Ureter (tissue), 1 donor: Measurements from ENCODE around the gene UBA52. TPM values are rescaled to one million over a fixed set of nuclear protein-coding genes. Genes with fewer than 3 reads are reported as not detected.

Experiments
- DNase-seq: peaks from one replicate; pipeline ENCODE4 v3.0.0-alpha.2; 2020; ENCODE audit warnings: low spot score
- total RNA-seq: library from RNA; stranded (reverse); gene quantifications from one replicate; pipeline ENCODE4 v1.2.4, GENCODE V29; 2023
- donor health status: DM: yes; HTN: yes; CAD: no.

The UBA52 gene
- total RNA-seq, 1 donor from 2014 or later: 1,235 TPM

DNA sequence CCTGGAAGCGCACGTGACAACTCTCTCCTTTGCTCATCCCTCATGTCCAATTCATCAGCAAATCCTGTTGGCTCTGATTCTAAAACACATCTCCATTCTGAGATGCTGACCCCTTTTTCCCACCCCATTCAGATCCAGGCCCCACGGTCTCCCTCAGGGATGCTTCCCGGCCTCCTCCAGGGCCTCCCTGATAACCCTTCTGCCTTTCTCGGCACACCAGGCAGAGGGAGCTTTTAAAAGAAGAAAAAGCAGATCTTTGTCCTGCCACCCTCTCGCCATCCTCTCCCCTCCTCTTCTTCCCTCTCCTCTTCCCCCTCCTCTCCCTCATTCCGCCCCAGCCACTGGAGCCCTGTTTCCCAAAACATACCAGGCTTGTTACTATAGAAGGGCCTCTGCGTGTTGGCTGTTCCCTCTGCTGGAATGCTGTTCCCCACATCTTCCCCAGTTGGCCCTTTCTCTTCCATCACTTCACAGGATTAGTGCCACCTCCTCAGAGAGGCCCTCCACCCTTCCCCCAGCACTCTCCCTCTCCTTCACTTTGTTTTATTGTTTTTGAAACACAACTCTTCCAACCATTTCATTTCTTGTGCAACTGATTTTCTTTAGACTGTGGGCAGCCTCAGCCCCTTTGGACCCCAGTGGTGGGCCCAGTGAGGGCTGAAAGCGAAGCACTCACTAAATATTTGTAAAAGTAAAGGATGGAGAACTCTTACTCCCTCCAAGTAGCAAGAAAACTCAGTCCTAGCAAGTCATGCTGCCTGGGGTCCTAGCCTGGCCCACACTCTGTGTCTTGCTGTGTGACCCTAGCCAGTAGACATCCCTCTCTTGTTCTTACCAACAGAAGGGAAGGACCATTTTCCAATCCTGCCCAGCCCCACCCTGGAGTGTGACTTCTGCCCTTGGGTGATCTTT, 37.4 kb downstream of the UBA52 start:
- no peak for DNase-seq

DNA sequence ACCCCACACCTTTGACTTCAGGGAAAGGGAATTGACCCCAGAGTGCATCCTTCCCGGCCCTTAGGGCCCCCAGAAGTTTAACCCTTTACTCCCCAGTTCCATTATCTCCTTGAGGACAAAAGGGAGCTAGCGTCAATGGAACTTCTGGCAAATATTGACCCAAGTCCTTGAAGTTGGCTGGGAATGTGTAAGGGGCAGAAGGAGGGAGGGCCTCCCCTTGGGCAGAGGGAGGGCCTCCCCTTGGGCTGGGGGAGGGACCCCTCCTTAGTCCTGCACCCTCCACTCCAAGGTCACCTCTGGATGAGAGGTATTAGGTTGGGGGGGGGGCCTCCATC, 38.0 kb downstream of the UBA52 start:
- DNase-seq: no peak

DNA sequence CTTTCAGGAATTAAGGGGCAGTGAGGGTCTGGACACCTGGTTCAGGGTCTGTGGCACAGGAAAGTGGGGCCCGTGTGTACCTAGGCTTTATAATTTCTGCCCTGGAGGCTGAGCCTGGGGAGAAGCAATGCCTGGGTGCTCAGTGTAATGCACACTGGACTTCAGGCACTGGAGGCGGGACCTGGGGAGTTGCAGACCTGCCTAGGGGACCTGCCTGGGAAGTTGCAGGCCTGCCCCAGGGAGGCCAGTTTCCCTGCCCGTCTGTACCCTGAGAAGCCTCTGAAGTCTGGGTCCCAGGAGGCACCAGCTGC, 38.5 kb downstream of the UBA52 start:
- no peak for DNase-seq

DNA sequence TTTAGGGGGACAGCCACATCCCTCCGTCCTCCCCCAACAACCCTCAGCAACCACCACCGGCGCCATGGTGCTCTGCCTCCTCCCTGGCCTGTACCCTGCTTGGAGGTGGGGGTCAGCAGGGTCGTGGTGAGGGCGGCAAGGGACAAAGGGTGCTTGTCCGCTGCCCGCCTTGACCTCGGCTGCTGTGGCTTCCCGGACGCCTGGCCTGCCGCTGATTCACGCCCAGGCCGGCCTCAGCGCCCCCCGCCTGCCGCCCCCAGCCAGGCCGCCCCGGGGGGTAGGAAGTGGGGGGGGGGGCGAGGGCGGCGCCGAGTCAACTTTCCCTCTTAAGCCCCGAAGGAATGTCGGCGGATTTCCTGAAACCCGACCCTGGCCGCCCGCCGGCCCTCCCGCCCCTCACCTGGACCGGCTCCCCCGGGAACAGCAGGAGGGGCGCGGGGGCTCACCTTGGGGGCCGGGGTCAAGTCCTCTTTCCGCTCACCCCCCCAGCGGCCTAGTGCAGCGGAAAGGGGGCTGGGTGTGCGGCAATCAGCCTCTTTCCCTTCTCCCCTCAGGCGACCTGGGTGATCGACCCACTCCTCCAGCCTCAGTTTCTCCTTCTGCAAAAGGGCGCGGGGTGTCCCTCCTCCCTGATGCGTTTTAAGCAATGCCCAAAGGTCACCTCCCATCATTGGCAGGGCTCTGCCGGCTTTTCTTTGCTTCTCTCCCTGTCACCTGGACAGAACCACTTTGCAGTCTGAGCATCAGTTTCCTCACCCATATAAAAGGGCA, 39.1 kb downstream of the UBA52 start:
- DNase-seq: no peak

DNA sequence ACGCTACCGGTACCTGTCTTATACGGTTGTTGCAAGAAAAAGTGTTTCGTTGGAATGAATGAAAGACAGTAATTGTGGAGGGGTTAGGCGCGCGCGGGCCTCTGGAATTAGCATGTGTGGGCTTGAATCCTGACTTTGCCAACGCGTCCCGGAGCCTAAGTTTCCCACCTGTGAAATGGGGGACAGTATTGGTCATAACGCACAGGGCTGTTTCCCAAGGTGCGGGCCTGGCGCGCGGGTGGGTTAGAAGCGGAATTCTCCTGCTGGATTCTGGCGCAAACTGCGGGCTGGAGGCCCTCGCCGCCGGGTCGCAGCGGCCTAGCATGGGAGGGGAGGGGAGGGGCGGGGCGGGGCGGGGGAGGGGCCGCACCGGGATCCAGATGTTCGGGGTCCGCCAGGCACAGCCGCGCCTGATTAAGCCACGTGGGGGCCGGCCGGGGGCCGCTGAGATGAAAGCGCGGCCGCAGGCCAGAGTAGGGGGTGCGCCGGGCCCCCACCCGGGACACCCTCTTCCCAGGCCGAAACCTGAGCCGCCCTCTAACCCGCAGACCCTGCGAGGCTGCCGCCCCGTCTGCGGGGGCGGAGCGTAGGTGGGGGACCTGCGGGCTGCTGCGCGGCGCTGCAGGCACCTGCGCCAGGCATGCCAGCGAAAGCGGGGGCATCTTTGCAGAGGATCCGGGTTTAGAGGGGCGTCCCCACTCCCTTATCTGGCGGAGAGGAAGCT, 39.8 kb downstream of the UBA52 start:
- no peak for DNase-seq

DNA sequence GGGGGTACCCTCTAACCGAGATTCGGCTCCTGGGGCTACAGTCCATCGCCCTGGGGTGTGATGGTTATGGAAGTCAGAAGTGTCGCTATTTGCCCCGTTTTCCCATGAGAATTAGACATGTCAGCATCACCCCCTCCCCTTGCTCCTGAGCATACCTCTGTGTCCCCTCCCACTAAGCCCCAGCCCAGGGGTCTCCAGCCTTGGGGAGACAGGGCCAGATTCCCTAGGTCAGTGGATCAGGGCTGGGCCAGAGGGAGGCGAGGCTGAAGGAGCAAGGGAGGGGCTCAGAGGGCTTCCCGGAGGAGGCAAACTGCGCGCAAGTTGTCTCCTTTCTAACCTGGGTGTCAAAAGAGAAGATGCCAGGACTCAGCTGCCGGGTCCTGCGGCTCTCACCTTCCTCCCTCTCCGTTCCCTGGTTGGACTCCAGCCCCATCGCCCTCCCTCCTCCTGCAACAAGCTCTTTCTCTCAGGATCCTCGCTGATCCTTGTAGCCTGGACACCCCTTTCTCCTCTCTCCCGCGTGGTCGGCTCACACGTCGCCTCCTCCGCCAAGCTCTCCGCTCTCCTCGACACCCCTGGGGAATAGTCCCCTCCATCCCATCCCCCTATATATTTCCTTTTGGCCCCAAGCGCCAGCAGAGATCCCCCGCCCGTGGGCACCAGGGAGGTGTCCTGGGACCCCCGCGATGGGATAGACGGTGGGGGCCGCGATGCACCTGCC, 40.6 kb downstream of the UBA52 start:
- no peak for DNase-seq

DNA sequence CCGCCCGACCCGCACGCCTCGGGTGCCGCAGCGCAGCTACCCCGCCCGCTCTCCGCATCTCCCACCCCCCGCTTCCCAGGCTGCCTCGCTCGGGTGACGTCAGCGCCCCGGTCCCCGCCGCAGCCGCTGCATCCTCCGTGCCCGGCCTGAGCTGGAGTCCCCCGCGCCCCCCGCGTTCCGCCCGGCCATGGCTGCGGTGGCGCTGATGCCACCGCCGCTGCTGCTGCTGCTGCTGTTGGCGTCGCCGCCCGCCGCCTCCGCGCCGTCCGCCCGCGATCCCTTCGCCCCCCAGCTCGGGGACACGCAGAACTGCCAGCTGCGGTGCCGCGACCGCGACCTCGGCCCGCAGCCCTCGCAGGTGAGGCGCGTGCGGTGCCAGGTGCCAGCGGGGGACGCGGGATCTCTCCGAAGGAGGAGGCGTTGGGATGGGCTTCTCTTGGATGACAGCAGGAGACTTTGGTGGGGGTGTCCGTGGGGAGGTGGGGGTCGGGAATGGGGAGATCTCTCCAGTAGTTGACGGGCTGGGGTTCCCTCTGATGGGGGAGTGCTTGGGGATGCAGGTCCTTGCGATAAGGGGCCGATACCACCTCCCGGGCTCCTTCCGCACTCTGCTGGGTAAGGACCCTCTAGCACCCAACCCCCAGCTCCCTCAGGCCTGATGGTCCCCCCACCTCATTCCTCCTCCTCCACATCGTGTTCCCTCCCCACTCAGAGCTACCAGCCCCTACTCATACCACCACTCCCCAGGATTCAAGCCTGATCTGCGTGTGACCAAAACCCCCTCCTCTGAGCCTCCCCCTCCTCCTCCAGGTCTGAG, 41.3 kb downstream of the UBA52 start, which contains the start of gene TMEM59L:
Gene TMEM59L (plus strand): TSS at position 99 of the 817 bp plus-strand sequence. CDS start 89 bp downstream, at position 188.
- DNase-seq: no peak

DNA sequence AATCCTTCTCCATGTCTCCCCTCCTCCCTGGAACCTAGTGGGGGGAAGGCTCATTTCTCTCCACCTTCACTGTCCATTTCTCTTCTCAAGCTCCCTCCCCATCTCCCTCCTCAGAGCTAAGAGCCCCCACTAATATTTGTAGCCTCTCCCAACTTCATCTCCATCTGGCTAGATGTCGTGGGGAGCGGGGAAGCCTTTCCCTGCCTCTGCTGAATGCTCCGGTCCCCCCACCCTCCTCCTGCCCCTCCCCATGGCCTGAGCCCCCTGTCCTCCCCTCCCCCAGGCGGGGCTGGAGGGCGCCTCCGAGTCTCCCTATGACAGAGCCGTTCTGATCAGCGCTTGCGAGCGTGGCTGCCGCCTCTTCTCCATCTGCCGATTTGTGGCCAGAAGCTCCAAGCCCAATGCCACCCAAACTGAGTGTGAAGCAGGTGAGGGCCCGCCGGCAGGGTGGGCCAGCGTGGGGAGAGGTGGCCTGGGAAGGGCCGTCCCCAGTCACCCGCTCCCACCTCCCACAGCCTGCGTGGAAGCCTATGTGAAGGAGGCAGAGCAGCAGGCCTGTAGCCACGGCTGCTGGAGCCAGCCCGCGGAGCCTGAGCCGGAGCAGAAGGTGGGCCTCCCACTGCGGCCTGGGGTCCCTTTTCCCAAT, 42.1 kb downstream of the UBA52 start:
- DNase-seq: no peak

DNA sequence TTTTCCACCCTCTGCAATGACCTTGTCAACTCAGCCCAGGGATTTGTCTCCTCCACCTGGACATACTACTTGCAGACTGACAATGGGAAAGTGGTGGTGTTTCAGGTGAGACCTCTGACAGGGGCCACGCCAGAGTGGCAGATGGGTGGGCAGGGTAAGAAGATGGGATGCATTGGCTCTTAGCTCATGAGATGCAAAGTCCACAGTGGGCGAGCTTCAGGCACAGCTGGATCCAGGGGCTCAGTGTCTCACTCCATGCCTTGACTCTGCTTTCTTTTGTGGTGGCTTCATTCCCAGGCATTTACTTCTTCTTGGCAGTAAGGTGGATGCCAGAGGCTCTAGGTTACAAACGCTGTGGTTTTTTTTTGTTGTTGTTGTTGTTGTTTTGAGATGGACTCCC, 44.4 kb downstream of the UBA52 start:
- DNase-seq: no peak

DNA sequence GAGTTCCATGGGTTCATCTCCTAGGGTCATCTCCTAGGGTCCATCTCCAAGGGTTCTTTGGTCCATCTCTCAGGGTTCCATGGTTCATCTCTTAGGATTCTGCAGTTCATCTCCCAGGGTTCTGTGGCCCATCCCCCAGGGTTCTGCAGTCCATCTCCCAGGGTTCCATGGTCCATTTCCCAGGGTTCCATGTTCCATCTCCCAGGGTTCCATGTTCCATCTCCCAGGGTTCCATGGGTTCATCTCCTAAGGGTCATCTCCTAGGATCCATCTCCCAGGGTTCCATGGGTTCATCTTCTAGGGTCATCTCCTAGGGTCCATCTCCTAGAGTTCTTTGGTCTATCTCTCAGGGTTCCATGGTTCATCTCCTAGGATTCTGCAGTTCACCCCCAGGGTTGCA, 45.9 kb downstream of the UBA52 start:
- DNase-seq: no peak

DNA sequence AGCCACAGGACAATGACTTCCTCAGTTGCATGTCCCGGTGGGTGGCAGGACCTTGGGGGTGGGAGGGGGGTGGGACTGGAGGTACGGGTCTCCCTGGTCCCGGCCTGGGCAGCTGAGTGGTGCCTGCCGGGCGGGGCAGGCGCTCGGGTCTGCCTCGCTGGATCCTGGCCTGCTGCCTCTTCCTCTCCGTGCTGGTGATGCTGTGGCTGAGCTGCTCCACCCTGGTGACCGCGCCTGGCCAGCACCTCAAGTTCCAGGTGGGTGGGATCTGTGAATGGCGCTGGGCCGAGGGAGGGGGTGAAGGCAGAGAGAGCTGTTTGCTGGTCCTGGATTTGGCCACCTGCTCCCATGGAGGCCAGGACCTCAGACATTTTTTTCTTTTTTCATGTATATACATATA, 46.6 kb downstream of the UBA52 start:
- DNase-seq: no peak

DNA sequence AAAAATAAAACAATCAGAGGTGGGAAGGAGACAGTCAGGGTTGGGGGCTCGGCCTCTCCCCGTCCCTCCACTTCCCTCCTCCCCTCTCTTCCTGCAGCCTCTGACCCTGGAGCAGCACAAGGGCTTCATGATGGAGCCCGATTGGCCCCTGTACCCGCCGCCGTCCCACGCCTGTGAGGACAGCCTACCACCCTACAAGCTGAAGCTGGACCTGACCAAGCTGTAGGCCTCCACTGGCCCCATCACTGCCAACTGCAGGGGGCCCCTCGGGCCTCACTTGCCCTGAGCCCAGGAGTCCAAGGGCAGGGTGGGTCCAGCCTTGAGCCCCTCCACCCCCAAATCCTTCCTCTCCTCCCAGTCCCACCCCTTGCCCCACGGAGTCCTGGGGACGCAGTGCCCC, 48.7 kb downstream of the UBA52 start:
- no peak for DNase-seq

DNA sequence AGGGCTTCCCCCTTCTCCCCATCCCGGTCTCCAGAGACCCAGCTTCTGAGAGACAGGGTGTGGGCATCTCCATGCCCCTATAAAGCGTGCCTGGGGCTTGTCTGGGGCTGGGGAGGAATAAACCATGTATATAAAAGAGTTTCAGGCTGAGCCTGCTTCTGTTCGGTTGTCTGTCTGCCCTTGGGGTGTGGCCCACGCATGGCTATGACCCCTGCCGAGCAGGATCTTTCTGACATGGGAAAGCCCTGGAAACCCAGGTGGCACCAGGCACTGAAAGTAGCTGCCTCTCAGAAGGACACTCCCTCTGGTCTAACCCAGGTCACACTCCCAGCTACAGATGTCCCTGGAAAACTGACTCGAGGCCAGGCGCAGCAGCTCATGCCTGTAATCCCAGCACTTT, 49.2 kb downstream of the UBA52 start:
- DNase-seq: no peak

DNA sequence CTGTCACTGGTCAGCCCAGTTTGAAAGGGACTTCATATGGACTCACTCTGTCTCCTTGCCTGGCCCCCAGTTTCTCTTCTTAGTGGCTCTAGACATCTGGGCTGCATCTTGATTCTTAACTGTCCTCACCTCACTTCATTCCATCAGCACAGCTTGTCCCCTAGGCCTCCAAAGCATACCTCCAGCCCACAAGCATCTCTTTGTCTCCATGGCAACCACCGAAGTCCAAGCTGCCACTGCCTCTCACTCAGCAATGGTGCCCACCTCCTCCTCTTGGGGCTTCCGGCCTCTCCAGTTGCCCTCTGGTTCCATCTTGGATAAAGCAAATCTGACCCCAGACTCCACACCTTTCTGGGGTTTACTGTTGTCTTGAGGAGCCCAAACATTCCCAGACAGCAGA, 55.2 kb downstream of the UBA52 start:
- DNase-seq: no peak

Other genes with a start within 250 kb of the UBA52 start
- gene LSM4, start 248.8 kb upstream of the UBA52 start, total RNA-seq: 99.8 TPM
- gene PGPEP1, start 231.3 kb upstream of the UBA52 start, total RNA-seq: 48.5 TPM
- 84.1 TPM for gene GDF15, start 185.7 kb upstream of the UBA52 start, total RNA-seq
- 3.6 TPM for gene LRRC25, start 174.2 kb upstream of the UBA52 start, total RNA-seq
- gene SSBP4, start 152.5 kb upstream of the UBA52 start, total RNA-seq: 74.7 TPM
- gene ISYNA1, start 133.7 kb upstream of the UBA52 start, total RNA-seq: 116 TPM
- gene ELL, start 49.8 kb upstream of the UBA52 start, total RNA-seq: 29.2 TPM
- gene FKBP8, start 28.3 kb upstream of the UBA52 start, total RNA-seq: 162 TPM
- gene KXD1, start 14.0 kb upstream of the UBA52 start, total RNA-seq: 79.5 TPM
- gene REX1BD, start 16.9 kb downstream of the UBA52 start, total RNA-seq: 62.1 TPM
- 7.8 TPM for gene CRLF1, start 34.9 kb downstream of the UBA52 start, total RNA-seq
- gene TMEM59L, start 41.0 kb downstream of the UBA52 start, total RNA-seq: 1.3 TPM
- gene KLHL26, start 65.2 kb downstream of the UBA52 start, total RNA-seq: 14.9 TPM
- gene CRTC1, start 111.8 kb downstream of the UBA52 start, total RNA-seq: 19.7 TPM
- gene COMP, start 219.4 kb downstream of the UBA52 start, total RNA-seq: 1.8 TPM